ENCODE data around the gene RAPH1. TPM values are rescaled to one million over a fixed set of nuclear protein-coding genes. Genes with fewer than 3 reads are reported as not detected.

The RAPH1 gene
- polyA plus RNA-seq, 1 donor (not counting 4 experiments of a cell fraction or from before 2014, with no cell fraction given), result 2.9 TPM

DNA sequence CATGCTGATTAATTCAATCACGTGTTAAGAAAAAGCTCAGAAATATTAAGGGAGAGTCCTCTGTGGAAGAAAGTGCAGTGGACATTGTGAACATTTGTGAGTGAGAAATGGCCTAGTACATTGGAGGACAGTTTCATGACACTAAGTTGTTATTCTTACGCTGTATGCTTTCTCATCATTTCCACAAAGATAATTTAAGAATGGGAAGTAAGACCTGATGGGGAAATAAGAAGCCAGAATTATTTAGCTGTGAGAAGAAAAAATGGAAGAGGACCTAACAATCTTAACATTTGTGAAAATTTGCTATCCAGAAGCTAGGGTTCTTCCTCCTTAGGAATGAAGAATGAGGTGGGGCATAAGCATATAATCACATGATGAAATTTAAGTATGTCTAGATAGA, 15.2 kb upstream of the RAPH1 start:
- H3K79me2 ChIP-seq (ENCODE audit: control insufficient read depth, insufficient read depth, low read length), result no peaks in the 10 kb centered on the region
- FAIRE-seq (no peak), DNase-seq (ENCODE audit: low read depth, low spot score) (no peak)
- dilution Hi-C loops (cut with MboI; ENCODE audit: extremely low pct_ligation_motif_present, low sequenced_read_pairs), result no loop called here
- no peaks in the 10 kb centered on the region for H3K36me3 ChIP-seq (ENCODE audit: control insufficient read depth in 2 of 2, extremely low read depth in 1 of 2, insufficient read depth in 2 of 2, low read length in 2 of 2)
- TF ChIP-seq EZH2 (IDR thresholded peaks at IDR 0.05; ENCODE audit: low read length), result no peak
- TF ChIP-seq, protein P1, sequence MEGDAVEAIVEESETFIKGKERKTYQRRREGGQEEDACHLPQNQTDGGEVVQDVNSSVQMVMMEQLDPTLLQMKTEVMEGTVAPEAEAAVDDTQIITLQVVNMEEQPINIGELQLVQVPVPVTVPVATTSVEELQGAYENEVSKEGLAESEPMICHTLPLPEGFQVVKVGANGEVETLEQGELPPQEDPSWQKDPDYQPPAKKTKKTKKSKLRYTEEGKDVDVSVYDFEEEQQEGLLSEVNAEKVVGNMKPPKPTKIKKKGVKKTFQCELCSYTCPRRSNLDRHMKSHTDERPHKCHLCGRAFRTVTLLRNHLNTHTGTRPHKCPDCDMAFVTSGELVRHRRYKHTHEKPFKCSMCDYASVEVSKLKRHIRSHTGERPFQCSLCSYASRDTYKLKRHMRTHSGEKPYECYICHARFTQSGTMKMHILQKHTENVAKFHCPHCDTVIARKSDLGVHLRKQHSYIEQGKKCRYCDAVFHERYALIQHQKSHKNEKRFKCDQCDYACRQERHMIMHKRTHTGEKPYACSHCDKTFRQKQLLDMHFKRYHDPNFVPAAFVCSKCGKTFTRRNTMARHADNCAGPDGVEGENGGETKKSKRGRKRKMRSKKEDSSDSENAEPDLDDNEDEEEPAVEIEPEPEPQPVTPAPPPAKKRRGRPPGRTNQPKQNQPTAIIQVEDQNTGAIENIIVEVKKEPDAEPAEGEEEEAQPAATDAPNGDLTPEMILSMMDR (optimal IDR thresholded peaks at IDR 0.05 in 1 of 3, IDR thresholded peaks at IDR 0.05 in 1 of 3, conservative IDR thresholded peaks at IDR 0.05 in 1 of 3; ENCODE audit: extremely low read depth in 1 of 3, insufficient read depth in 2 of 3, low read length in 3 of 3), result no peak
- no peak overlapping the region for H3K4me3 ChIP-seq (ENCODE audit: control insufficient read depth in 2 of 3, extremely low read depth in 1 of 3, insufficient read depth in 2 of 3, low read depth in 1 of 3, low read length in 3 of 3)
- H3K4me2 ChIP-seq (ENCODE audit: control insufficient read depth, extremely low read depth, insufficient read depth, low read depth, low read length), result no peak overlapping the region
- H3K9me3 ChIP-seq (ENCODE audit: control insufficient read depth, low read depth, low read length), result no peaks in the 10 kb centered on the region
- H3K9me1 ChIP-seq (ENCODE audit: control insufficient read depth, extremely low read depth, insufficient read depth, low read length), result no peaks in the 10 kb centered on the region
- H3K4me1 ChIP-seq (ENCODE audit: control insufficient read depth, extremely low read depth, insufficient read depth, low read length), result no peaks in the 10 kb centered on the region
- H3K27me3 ChIP-seq (ENCODE audit: control insufficient read depth, extremely low read depth, insufficient read depth, low read length), result no peaks in the 10 kb centered on the region
- no peak overlapping the region for H2AFZ ChIP-seq (ENCODE audit: control insufficient read depth, low read length)
- H3K27ac ChIP-seq (ENCODE audit: control insufficient read depth, insufficient read depth, low read length), result no peak overlapping the region
- no peak overlapping the region for H3K9ac ChIP-seq (ENCODE audit: control insufficient read depth, extremely low read depth, insufficient read depth, low read length)
- H4K20me1 ChIP-seq (ENCODE audit: control insufficient read depth, extremely low read depth, insufficient read depth, low read length), result no peaks in the 10 kb centered on the region

DNA sequence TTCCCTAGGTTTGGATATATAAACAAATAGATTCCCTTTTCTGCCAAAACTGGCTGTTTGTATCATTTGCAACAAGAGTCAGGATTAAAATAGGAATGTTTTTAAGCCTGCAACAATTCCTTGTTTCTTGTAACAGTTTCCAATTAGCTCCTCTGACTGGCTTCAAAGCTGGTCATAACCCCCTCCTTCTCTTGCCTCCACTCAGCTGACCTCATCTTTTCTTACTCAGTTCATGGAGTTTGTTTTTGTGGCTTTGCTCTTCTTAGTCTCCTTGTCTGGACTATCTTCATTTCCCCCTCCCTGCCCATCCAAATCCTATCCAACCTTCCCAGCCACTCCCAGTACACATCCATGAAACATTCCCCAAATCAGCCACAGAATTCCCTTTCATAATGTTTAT, 14.3 kb upstream of the RAPH1 start:
- Histone ChIP-seq H2AFZ (ENCODE audit: control insufficient read depth, low read length) (no peak overlapping the region), H3K4me2 (ENCODE audit: control insufficient read depth, extremely low read depth, insufficient read depth, low read depth, low read length) (no peak overlapping the region), H4K20me1 (ENCODE audit: control insufficient read depth, extremely low read depth, insufficient read depth, low read length) (no peaks in the 10 kb centered on the region), H3K9ac (ENCODE audit: control insufficient read depth, extremely low read depth, insufficient read depth, low read length) (no peak overlapping the region), H3K27ac (ENCODE audit: control insufficient read depth, insufficient read depth, low read length) (no peak overlapping the region), H3K9me1 (ENCODE audit: control insufficient read depth, extremely low read depth, insufficient read depth, low read length) (no peaks in the 10 kb centered on the region), H3K79me2 (ENCODE audit: control insufficient read depth, insufficient read depth, low read length) (no peaks in the 10 kb centered on the region), H3K4me3 (ENCODE audit: control insufficient read depth in 2 of 3, extremely low read depth in 1 of 3, insufficient read depth in 2 of 3, low read depth in 1 of 3, low read length in 3 of 3) (no peak overlapping the region), H3K27me3 (ENCODE audit: control insufficient read depth, extremely low read depth, insufficient read depth, low read length) (no peaks in the 10 kb centered on the region), H3K36me3 (ENCODE audit: control insufficient read depth in 2 of 2, extremely low read depth in 1 of 2, insufficient read depth in 2 of 2, low read length in 2 of 2) (no peaks in the 10 kb centered on the region), H3K9me3 (ENCODE audit: control insufficient read depth, low read depth, low read length) (no peaks in the 10 kb centered on the region), H3K4me1 (ENCODE audit: control insufficient read depth, extremely low read depth, insufficient read depth, low read length) (no peaks in the 10 kb centered on the region)
- DNase-seq (ENCODE audit: low read depth, low spot score) (no peak), FAIRE-seq (no peak)
- dilution Hi-C loops (cut with MboI; ENCODE audit: extremely low pct_ligation_motif_present, low sequenced_read_pairs), result no loop called here
- TF ChIP-seq, protein P1 (optimal IDR thresholded peaks at IDR 0.05 in 1 of 3, IDR thresholded peaks at IDR 0.05 in 1 of 3, conservative IDR thresholded peaks at IDR 0.05 in 1 of 3; ENCODE audit: extremely low read depth in 1 of 3, insufficient read depth in 2 of 3, low read length in 3 of 3), result no peak
- no peak for TF ChIP-seq EZH2 (IDR thresholded peaks at IDR 0.05; ENCODE audit: low read length)
